ENCODE data around the gene PHF13. TPM values are rescaled to one million over a fixed set of nuclear protein-coding genes. Genes with fewer than 3 reads are reported as not detected.

The PHF13 gene
- total and polyA plus RNA-seq, 2 donors (not counting 1 experiment from before 2014, with no cell fraction given): 12.1 to 13.7 TPM

GRCh38 chr1:6648556-6648955, 35.0 kb downstream of the PHF13 start:
- H3K9ac ChIP-seq (ENCODE audit: insufficient read depth, low read length): no peak overlapping the region
- no peaks in the 10 kb centered on the region for H4K20me1 ChIP-seq (ENCODE audit: control insufficient read depth, extremely low read depth, insufficient read depth, low read length)
- no peak overlapping the region for H2AFZ ChIP-seq (ENCODE audit: low read length)
- no peak overlapping the region for H3K4me2 ChIP-seq (ENCODE audit: extremely low read depth, insufficient read depth, low read length)
- TF ChIP-seq EZH2 (IDR thresholded peaks at IDR 0.05; ENCODE audit: low read length, missing control alignments) (no peak), CTCF (conservative IDR thresholded peaks at IDR 0.05 in 1 of 2, IDR thresholded peaks at IDR 0.05 in 1 of 2; ENCODE audit: low read depth in 1 of 2, low read length in 2 of 2) (no peak)
- H3K4me1 ChIP-seq (ENCODE audit: control insufficient read depth, extremely low read depth, insufficient read depth, low read length): no peaks in the 10 kb centered on the region
- H3K36me3 ChIP-seq (ENCODE audit: control insufficient read depth, insufficient read depth, low read length): peaks cover 15% of the 10 kb centered on the region
- H3K4me3 ChIP-seq (replicated peaks in 1 of 4; ENCODE audit: control extremely low read depth in 1 of 4, insufficient read depth in 1 of 4, low read depth in 3 of 4, low read length in 4 of 4): no peak overlapping the region
- H3K79me2 ChIP-seq (ENCODE audit: control insufficient read depth, insufficient read depth, low read length): no peaks in the 10 kb centered on the region
- H3K27ac ChIP-seq (ENCODE audit: insufficient read depth, low read length): no peak overlapping the region
- no peaks in the 10 kb centered on the region for H3K27me3 ChIP-seq (ENCODE audit: control insufficient read depth, insufficient read depth, low read length)
- no peak for DNase-seq (ENCODE audit: low read depth in 2 of 2)
- no peaks in the 10 kb centered on the region for H3K9me3 ChIP-seq (ENCODE audit: control insufficient read depth, insufficient read depth, low read depth, low read length)

GRCh38 chr1:6651909-6652308, 38.4 kb downstream of the PHF13 start:
- no peaks in the 10 kb centered on the region for H3K27me3 ChIP-seq (ENCODE audit: control insufficient read depth, insufficient read depth, low read length)
- TF ChIP-seq EZH2 (IDR thresholded peaks at IDR 0.05; ENCODE audit: low read length, missing control alignments): no peak
- no peak for TF ChIP-seq CTCF (conservative IDR thresholded peaks at IDR 0.05 in 1 of 2, IDR thresholded peaks at IDR 0.05 in 1 of 2; ENCODE audit: low read depth in 1 of 2, low read length in 2 of 2)
- DNase-seq (ENCODE audit: low read depth in 2 of 2): no peak
- H3K4me2 ChIP-seq (ENCODE audit: extremely low read depth, insufficient read depth, low read length): no peak overlapping the region
- H3K4me1 ChIP-seq (ENCODE audit: control insufficient read depth, extremely low read depth, insufficient read depth, low read length): no peaks in the 10 kb centered on the region
- no peaks in the 10 kb centered on the region for H3K79me2 ChIP-seq (ENCODE audit: control insufficient read depth, insufficient read depth, low read length)
- no peak overlapping the region for H3K4me3 ChIP-seq (replicated peaks in 1 of 4; ENCODE audit: control extremely low read depth in 1 of 4, insufficient read depth in 1 of 4, low read depth in 3 of 4, low read length in 4 of 4)
- no peaks in the 10 kb centered on the region for H3K9me3 ChIP-seq (ENCODE audit: control insufficient read depth, insufficient read depth, low read depth, low read length)
- no peaks in the 10 kb centered on the region for H4K20me1 ChIP-seq (ENCODE audit: control insufficient read depth, extremely low read depth, insufficient read depth, low read length)
- H2AFZ ChIP-seq (ENCODE audit: low read length): no peak overlapping the region
- peaks cover 13% of the 10 kb centered on the region for H3K36me3 ChIP-seq (ENCODE audit: control insufficient read depth, insufficient read depth, low read length)
- H3K27ac ChIP-seq (ENCODE audit: insufficient read depth, low read length): no peak overlapping the region
- H3K9ac ChIP-seq (ENCODE audit: insufficient read depth, low read length): no peak overlapping the region

GRCh38 chr1:6652986-6653385, 39.5 kb downstream of the PHF13 start:
- no peaks in the 10 kb centered on the region for H3K79me2 ChIP-seq (ENCODE audit: control insufficient read depth, insufficient read depth, low read length)
- H2AFZ ChIP-seq (ENCODE audit: low read length): no peak overlapping the region
- no peak overlapping the region for H3K9ac ChIP-seq (ENCODE audit: insufficient read depth, low read length)
- DNase-seq (ENCODE audit: low read depth in 2 of 2): no peak
- H4K20me1 ChIP-seq (ENCODE audit: control insufficient read depth, extremely low read depth, insufficient read depth, low read length): no peaks in the 10 kb centered on the region
- peaks cover 13% of the 10 kb centered on the region for H3K36me3 ChIP-seq (ENCODE audit: control insufficient read depth, insufficient read depth, low read length)
- H3K4me3 ChIP-seq (replicated peaks in 1 of 4; ENCODE audit: control extremely low read depth in 1 of 4, insufficient read depth in 1 of 4, low read depth in 3 of 4, low read length in 4 of 4): no peak overlapping the region
- TF ChIP-seq CTCF (conservative IDR thresholded peaks at IDR 0.05 in 1 of 2, IDR thresholded peaks at IDR 0.05 in 1 of 2; ENCODE audit: low read depth in 1 of 2, low read length in 2 of 2): no peak
- TF ChIP-seq EZH2 (IDR thresholded peaks at IDR 0.05; ENCODE audit: low read length, missing control alignments): no peak
- no peaks in the 10 kb centered on the region for H3K9me3 ChIP-seq (ENCODE audit: control insufficient read depth, insufficient read depth, low read depth, low read length)
- H3K27ac ChIP-seq (ENCODE audit: insufficient read depth, low read length): no peak overlapping the region
- H3K4me1 ChIP-seq (ENCODE audit: control insufficient read depth, extremely low read depth, insufficient read depth, low read length): no peaks in the 10 kb centered on the region
- no peaks in the 10 kb centered on the region for H3K27me3 ChIP-seq (ENCODE audit: control insufficient read depth, insufficient read depth, low read length)
- no peak overlapping the region for H3K4me2 ChIP-seq (ENCODE audit: extremely low read depth, insufficient read depth, low read length)

Data from fibroblast of lung (primary cell).